H7 (cell line): ENCODE measurements around the gene RIPOR2. TPM values are rescaled to one million over a fixed set of nuclear protein-coding genes. Genes with fewer than 3 reads are reported as not detected.

Experiments
- DNase-seq: peaks from one replicate; pipeline ENCODE4 v3.0.0; 2012
- H3K27me3 ChIP-seq: 2 replicates; pipeline ENCODE4 v1.6.0; 2011; ENCODE audit warnings: mild to moderate bottlenecking, low read length; ENCODE audit not compliant: control insufficient read depth, insufficient read depth
- H3K36me3 ChIP-seq: replicated peaks from 2 replicates; pipeline ENCODE4 v1.5.1; 2011; ENCODE audit warnings: low read length; ENCODE audit not compliant: control insufficient read depth, insufficient read depth
- H3K4me3 ChIP-seq: 2 replicates; pipeline ENCODE4 v1.5.1; 2011; ENCODE audit warnings: low read depth, mild to moderate bottlenecking, control low read depth, low read length, moderate library complexity; ENCODE audit not compliant: insufficient read depth
- total RNA-seq: library from RNA; depleted of rRNA; stranded (reverse); fragments of >200 nt; shearing (Covaris generic); gene quantifications from 2 replicates; pipeline ENCODE4 v1.2.3, GENCODE V29; 2014

The RIPOR2 gene
- total RNA-seq, 1 experiment from 2014 or later = 0.31 TPM

DNA sequence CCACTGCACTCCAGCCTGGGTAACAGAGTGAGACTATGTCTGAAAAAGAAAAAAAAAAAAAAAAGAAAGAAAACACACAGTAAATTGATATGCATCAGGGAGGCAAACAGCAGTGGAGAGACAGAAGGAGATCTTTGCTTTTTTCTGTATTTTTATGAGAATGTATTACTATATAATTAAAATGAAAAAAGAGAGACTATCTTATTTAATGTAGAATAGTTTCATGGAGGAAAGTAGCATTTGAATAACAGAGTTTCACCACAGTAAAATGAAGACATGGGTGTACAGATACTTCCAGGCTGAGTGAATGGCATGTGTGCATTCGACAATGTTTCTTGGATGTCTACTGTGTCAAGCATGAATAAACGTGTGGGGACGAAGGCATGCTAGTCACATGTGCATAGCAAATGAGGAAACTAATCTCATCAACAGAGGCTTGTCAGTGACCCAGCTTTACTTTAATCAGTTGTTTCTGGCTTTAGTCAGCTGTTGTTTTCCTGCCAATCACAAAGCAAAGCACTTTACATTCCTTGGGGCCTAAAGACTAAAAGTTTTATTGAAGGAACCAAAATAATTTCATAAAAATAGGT, 81.6 kb downstream of the RIPOR2 start:
- H3K27me3 ChIP-seq = no peaks in the 10 kb centered on the region; the same call in 1 of the 2 replicates
- H3K4me3 ChIP-seq = no peak overlapping the region
- no peak for DNase-seq
- no peaks in the 10 kb centered on the region for H3K36me3 ChIP-seq

DNA sequence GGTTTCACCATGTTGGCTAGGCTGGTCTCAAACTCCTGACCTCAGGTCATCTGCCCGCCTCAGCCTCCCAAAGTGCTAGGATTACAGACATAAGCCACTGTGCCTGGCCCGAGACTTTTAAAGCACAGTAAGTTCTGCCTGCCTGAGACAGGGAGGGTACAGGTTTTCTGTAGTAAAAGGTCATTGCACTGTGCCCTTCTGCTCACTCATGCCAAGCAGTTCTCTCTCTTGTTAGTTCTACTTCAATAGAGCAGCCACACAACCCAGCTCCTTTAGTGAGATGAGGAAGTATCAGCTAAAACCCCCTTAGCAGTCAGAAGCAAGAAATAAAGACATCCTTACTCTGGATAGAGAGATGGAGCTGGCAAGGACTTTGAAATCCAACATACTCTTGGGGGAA, 84.7 kb downstream of the RIPOR2 start:
- no peaks in the 10 kb centered on the region for H3K36me3 ChIP-seq
- H3K4me3 ChIP-seq = no peak overlapping the region
- no peaks in the 10 kb centered on the region for H3K27me3 ChIP-seq
- no peak for DNase-seq

DNA sequence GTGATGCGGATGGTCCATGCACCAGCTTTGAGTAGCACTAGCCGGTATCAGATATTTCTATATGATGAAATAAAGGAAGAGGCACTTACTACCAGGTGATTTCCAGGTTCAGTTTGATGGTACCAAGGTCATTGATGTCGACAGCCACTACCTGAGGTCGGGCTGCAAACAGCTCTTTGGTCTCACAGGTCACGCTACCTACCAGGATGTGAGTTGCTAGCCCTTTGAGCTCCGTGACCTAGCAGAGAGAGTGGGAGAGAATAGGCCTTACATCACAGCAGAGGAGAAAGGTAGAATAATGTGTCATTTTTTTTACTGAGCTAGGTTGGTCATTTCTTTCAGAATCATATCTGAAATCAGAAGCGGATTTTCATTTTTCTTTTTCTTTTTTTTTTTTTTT, 86.0 kb downstream of the RIPOR2 start:
- Histone ChIP-seq H3K27me3 (no peaks in the 10 kb centered on the region), H3K4me3 (no peak overlapping the region), H3K36me3 (no peaks in the 10 kb centered on the region)
- no peak for DNase-seq

DNA sequence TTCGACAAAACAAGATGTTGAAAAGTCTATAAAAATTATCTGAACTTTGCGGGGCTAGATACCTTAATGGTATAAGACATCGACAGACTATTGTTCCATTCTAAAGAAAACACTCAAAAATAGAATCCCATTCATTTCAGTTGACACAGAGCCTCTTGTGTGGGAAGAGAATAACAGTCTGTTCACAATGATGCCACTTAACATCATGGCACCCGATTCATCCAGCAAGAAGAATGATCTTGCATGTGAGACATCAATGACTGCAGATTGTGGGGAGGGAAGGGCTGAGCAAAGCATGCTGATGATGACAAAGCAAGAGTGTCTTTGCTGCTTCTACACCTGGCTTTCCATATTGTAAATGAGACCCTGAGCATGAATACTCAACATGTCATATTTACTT, 87.3 kb downstream of the RIPOR2 start:
- no peak for DNase-seq
- Histone ChIP-seq H3K4me3 (no peak overlapping the region), H3K36me3 (no peaks in the 10 kb centered on the region), H3K27me3 (no peaks in the 10 kb centered on the region)

DNA sequence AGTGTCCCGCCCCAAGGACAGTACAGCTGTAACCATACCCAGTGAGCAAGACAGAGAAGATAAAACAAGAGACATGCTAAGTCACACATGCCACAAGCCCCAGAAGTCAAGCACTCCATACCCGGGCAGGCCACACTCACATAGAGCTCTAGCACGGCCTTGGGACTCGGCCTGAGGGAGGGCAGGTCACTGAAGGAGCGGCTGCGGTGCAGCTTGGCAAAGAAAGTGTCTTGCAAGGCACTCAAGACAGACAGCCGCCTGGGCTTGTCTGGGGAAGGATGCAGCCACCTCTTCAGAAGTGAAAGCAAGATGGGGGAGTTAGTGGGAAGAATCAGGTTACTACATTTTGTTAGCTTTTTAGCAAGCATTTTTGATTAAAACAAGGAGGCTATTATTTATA, 88.4 kb downstream of the RIPOR2 start:
- no peak for DNase-seq

DNA sequence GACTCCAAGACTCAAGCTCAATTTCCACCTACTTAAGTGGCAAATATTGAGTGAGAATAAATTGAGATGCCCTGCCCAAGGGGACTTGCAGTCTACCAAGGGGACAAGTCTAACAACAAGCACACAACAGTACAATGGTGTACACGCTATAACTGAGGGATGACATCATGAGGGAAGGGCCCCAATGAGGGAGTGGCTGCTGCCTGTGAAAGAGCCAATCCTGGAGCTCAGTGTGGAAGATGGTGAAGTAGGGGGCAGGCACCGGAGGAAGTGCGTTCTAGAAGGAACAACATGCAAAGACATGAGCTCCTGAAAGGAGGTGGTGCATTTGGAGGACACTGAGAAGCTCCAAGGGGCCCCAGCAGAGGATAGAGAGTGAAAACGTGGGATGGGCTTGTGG, 90.2 kb downstream of the RIPOR2 start:
- DNase-seq = no peak
- Histone ChIP-seq H3K27me3 (no peaks in the 10 kb centered on the region), H3K4me3 (no peak overlapping the region), H3K36me3 (no peaks in the 10 kb centered on the region)

More for the DNA sequence above, 88.4 kb downstream of the RIPOR2 start:
- H3K36me3 ChIP-seq = no peaks in the 10 kb centered on the region
- H3K27me3 ChIP-seq = no peaks in the 10 kb centered on the region
- H3K4me3 ChIP-seq = no peak overlapping the region

DNA sequence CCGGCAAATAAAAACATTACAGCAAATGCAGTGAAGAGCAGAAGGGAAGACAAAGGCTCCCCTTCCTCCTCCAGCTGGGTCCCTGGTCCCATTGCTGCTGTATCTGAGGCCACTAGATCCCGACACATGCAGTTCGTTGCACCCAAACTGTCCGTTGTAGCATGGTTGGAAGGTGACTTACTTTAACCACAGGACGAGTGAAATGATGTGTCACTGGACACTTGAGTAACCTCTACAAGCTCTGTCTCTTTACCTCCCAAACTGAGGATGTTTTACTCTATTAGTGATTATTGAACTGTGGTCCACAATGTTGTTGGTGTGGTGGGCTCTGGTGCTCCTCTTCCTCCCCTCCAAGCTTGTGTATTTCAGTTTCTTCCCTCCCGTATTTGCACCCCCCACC, 90.9 kb downstream of the RIPOR2 start:
- no peaks in the 10 kb centered on the region for H3K27me3 ChIP-seq
- H3K4me3 ChIP-seq = no peak overlapping the region
- no peaks in the 10 kb centered on the region for H3K36me3 ChIP-seq
- DNase-seq = no peak

DNA sequence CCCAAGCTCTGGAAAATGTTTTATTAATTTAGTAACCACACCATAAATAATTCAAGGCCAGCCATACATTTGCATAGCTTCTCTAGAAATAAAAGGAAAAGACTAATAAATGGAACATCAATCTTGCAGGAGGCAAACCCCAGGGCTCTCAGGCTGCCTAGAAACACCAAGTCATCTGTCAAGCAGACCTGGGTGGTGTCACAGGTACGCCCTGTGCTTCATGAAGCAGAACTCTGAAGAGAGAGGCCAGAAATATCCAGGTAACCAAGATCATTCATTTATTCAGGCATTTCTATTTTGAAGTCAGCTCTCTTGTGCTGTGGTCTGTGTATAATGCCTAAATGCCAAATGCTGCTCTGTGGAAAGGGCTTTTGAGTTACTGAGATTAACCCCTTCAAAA, 91.7 kb downstream of the RIPOR2 start:
- no peak for DNase-seq
- Histone ChIP-seq H3K4me3 (no peak overlapping the region), H3K36me3 (no peaks in the 10 kb centered on the region), H3K27me3 (no peaks in the 10 kb centered on the region)

DNA sequence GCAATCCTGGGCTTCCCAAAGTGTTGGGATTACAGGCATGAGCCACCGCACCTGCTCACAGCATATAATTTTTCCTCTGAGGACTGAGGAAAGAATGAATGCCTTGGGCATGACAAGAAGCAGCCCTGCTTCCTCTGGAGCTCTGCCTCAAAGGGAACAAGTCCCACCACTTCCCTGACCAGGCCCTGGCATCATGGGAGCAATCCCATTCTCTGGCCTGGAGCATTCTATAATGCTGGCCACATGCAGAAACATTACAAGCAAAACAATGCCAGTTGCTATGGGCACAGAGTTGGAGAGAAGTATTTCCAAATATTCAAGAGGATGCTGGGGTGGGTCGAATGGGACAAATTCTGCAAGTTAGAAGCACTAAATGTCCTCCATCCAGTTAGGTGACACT, 95.6 kb downstream of the RIPOR2 start:
- H3K4me3 ChIP-seq = no peak overlapping the region
- H3K36me3 ChIP-seq = no peaks in the 10 kb centered on the region
- no peak for DNase-seq
- no peaks in the 10 kb centered on the region for H3K27me3 ChIP-seq

DNA sequence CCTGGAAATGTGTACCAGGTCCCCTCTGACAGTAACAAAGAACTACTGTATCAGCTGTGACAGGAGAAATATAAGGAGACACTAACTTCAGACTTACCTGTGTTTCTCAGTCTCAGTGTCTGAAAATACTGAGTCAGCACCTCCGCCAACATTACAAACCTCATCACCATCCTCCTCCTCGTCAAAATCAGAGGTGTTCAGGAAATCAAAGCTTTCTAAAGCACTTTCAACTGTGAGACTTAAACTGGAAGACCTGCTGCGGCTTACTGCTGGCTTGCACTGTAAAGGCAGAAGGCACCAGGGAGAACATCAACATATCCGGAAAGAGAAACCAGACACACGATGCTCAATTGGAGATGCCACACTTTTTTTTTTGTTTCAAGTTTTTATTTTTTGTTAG, 96.8 kb downstream of the RIPOR2 start:
- DNase-seq = no peak
- no peak overlapping the region for H3K4me3 ChIP-seq
- H3K27me3 ChIP-seq = no peaks in the 10 kb centered on the region
- no peaks in the 10 kb centered on the region for H3K36me3 ChIP-seq

DNA sequence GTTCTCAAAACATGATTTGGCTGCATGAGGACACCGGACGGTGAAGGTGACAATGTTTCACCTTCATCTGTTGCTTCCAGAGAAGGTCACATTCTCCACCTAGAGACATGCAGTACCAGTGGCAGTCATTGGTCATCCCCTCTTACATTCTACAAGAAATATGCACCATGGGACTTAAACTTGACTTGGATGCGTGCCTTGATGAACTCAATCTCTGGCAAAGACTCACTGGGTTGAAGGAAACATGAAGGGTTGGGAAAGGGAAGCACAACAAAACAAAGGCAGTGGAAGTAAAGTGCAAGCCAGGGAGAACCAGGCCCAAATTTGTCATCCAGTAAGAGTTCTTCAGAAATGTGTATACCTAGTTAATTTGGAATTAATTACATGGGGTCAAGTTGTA, 97.7 kb downstream of the RIPOR2 start:
- no peaks in the 10 kb centered on the region for H3K36me3 ChIP-seq
- H3K4me3 ChIP-seq = no peak overlapping the region
- no peak for DNase-seq
- no peaks in the 10 kb centered on the region for H3K27me3 ChIP-seq

DNA sequence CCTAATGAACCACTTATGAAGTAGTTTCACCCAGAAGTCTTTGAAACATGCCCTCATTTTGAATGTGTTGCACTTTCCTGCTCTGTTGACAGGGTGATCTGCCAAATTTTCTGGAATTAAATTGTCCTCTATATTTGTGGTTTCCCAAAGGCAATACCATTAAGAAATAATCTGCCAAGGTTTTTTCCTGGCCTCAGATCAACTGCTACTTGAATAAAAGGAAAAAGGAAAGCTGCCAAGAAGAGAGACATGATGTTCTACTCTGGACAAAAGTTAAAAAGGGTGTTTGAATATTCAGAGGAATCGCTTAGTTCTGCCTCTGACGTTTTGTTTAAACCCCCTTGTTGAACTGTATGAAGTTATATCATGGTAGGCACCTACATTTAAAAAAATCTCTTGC, 99.7 kb downstream of the RIPOR2 start:
- H3K4me3 ChIP-seq = no peak overlapping the region
- no peaks in the 10 kb centered on the region for H3K36me3 ChIP-seq
- no peaks in the 10 kb centered on the region for H3K27me3 ChIP-seq
- no peak for DNase-seq

DNA sequence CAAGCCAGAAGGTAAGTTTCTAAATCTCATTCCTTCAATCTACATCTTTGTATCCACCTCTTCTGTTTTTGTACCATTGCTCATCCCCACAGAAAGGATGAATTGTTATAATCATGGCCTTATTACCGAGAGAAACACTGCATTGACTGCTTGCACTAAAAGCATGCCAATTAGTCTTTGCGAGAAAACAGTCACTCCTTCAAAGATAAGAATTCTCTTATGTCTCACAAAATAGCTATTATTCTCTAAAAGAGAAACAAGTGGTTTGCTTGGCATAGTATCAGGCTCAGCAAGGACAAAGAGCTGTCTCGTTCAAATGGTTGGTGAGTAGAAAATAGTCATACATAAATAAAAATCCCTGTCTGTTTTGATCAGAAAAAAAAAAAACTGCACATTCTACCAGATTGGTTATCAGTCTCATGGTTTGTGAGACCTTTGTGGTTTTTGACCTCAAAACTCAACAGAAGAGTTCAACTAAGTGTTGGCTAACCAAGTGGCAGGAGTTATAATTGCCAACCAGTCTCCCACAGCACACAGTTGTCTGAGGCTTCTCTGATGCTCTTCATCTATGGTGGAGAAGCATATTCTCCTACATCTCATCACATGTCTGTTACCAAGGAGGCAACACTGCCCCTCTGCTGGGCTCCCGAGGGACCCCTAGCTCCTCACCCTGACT, 101.9 kb downstream of the RIPOR2 start:
- no peaks in the 10 kb centered on the region for H3K27me3 ChIP-seq
- no peaks in the 10 kb centered on the region for H3K36me3 ChIP-seq
- no peak for DNase-seq
- H3K4me3 ChIP-seq = no peak overlapping the region

DNA sequence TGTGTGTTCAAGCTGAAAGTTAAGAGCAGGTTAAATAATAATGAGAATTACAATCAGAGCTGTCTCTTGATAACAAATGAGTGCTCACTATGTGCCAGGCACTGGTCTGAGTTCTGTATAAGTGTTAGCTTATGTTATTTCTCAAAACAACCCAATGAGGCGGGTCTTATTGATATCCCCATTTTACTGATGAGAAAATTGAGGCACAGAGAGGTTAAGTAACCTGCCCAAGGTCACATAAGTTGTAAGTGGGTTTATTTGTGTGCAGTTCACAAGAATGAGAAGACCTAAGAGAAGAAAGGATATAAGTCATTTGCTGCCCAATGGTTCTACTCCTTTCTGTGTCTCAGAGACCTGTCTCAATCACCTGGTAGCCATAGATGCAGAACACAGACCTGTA, 103.0 kb downstream of the RIPOR2 start:
- Histone ChIP-seq H3K36me3 (no peaks in the 10 kb centered on the region), H3K27me3 (no peaks in the 10 kb centered on the region), H3K4me3 (no peak overlapping the region)
- DNase-seq = no peak

DNA sequence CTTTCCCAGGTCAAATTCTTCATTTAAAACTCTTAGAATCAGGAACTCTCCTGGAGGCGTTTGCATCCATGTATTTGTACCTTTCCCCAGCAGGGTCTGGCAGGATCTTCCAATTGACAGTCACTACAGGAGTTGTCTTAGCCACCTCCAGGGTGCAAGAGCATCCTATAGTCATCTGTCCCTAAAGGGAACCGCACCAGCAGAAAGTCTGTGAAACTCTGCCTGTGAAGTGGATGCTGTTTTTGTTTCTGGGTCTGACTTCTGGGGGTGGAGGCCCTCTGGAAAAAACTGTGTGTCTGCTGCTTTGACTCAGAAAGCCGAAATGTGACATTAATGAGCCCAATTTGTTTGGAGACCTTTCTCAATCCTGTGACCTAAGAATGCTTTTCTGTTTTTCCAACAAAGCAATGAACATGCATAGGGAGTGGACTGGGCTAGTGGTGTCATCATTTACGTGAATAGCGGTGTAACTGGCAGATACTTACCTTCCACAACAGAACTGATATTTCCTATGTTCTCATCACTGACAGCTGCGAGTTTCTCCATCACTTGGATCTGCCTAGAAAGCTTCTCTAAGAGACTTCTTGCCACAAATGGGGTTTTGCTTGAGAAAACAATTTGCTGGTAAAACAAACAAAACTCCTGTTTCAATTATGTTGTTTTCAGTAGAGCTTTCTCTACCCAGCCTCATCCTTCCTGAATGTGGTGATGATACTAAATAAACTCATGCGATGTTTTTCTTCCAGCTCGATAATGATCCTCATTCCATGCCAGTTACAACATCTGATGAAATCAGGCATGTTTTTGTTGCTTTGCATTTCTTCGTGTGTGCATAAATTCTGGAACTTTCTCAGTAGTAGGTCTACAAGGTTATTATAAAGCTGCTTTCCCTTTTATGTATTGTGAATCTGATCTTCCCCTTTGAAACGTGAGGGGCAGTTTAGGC, 103.7 kb downstream of the RIPOR2 start:
- H3K4me3 ChIP-seq = no peak overlapping the region
- no peaks in the 10 kb centered on the region for H3K27me3 ChIP-seq

More for the DNA sequence above, 103.7 kb downstream of the RIPOR2 start:
- no peaks in the 10 kb centered on the region for H3K36me3 ChIP-seq
- no peak for DNase-seq
